Bronchial epithelial cell (primary cell): ENCODE measurements around the gene DLGAP4. TPM values are rescaled to one million over a fixed set of nuclear protein-coding genes. Genes with fewer than 3 reads are reported as not detected.
"Not testable (repeated sequence)": the region's sequence is repeated elsewhere in the genome, so short reads cannot be mapped to it uniquely, and the experiment has no call there.

Source experiments
- DNase-seq: peaks from one replicate; pipeline ENCODE4 v3.0.0-alpha.2; 2010; ENCODE audit warnings: low read depth
- FAIRE-seq: peaks from 2 replicates; lab custom pipeline; 2011; peaks lifted over from hg19 to GRCh38; lab: Jason Lieb, UNC
- H3K27me3 ChIP-seq: 2 replicates; pipeline ENCODE4 v1.5.1; 2011; ENCODE audit warnings: low read length; ENCODE audit not compliant: control insufficient read depth, insufficient read depth
- H3K36me3 ChIP-seq: 2 replicates; pipeline ENCODE4 v1.5.1; 2011; ENCODE audit warnings: low read length; ENCODE audit not compliant: control insufficient read depth, insufficient read depth
- H3K4me3 ChIP-seq: 2 replicates; pipeline ENCODE4 v1.5.1; 2011; ENCODE audit warnings: mild to moderate bottlenecking, low read depth, low read length, control low read depth
- total RNA-seq: library from RNA; depleted of rRNA; stranded (reverse); fragments of >200 nt; gene quantifications from 2 replicates; pipeline ENCODE4 v1.2.1, GENCODE V29; 2014
- TF ChIP-seq, protein P1 (sequence below): IDR thresholded peaks from 2 replicates; pipeline ENCODE4 v1.5.1; 2011; ENCODE audit warnings: mild to moderate bottlenecking, moderate library complexity, low read length, control low read depth, inconsistent platforms; ENCODE audit not compliant: insufficient read depth, severe bottlenecking

The DLGAP4 gene
- total RNA-seq, 1 donor from 2014 or later = 5.5 TPM

GRCh38 chr20:36549942-36550789 is 244.0 kb downstream of the DLGAP4 start:
- Histone ChIP-seq H3K27me3 (no peaks in the 10 kb centered on the region), H3K36me3 (no peaks in the 10 kb centered on the region), H3K4me3 (no peak overlapping the region)
- DNase-seq (no peak), FAIRE-seq (no peak)
- TF ChIP-seq, protein P1, sequence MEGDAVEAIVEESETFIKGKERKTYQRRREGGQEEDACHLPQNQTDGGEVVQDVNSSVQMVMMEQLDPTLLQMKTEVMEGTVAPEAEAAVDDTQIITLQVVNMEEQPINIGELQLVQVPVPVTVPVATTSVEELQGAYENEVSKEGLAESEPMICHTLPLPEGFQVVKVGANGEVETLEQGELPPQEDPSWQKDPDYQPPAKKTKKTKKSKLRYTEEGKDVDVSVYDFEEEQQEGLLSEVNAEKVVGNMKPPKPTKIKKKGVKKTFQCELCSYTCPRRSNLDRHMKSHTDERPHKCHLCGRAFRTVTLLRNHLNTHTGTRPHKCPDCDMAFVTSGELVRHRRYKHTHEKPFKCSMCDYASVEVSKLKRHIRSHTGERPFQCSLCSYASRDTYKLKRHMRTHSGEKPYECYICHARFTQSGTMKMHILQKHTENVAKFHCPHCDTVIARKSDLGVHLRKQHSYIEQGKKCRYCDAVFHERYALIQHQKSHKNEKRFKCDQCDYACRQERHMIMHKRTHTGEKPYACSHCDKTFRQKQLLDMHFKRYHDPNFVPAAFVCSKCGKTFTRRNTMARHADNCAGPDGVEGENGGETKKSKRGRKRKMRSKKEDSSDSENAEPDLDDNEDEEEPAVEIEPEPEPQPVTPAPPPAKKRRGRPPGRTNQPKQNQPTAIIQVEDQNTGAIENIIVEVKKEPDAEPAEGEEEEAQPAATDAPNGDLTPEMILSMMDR = no peak

- TF ChIP-seq, protein P1 = no peak
- no peak for FAIRE-seq
- Histone ChIP-seq H3K4me3 (no peak overlapping the region), H3K27me3 (no peaks in the 10 kb centered on the region), H3K36me3 (no peaks in the 10 kb centered on the region)
- peak; percentile 17 for DNase-seq
These were observed 244.7 kb downstream of the DLGAP4 start for GRCh38 chr20:36550790-36551299.

- TF ChIP-seq, protein P1 = no peak
- FAIRE-seq = no peak
- no peaks in the 10 kb centered on the region for H3K27me3 ChIP-seq
- H3K36me3 ChIP-seq = no peaks in the 10 kb centered on the region
- no peak for DNase-seq
- no peak overlapping the region for H3K4me3 ChIP-seq
These were observed 249.1 kb downstream of the DLGAP4 start for GRCh38 chr20:36555248-36555647.

- no peaks in the 10 kb centered on the region for H3K27me3 ChIP-seq
- FAIRE-seq = no peak
- TF ChIP-seq, protein P1 = no peak
- no peak overlapping the region for H3K4me3 ChIP-seq
- H3K36me3 ChIP-seq = no peaks in the 10 kb centered on the region
- no peak for DNase-seq
These were observed 256.6 kb downstream of the DLGAP4 start for GRCh38 chr20:36562724-36563123.

- Histone ChIP-seq H3K36me3 (no peaks in the 10 kb centered on the region), H3K4me3 (no peak overlapping the region), H3K27me3 (no peaks in the 10 kb centered on the region)
- FAIRE-seq (no peak), DNase-seq (no peak)
- TF ChIP-seq, protein P1 = no peak
These were observed 257.2 kb downstream of the DLGAP4 start for GRCh38 chr20:36563374-36563773.

GRCh38 chr20:36564078-36564725 is 258.1 kb downstream of the DLGAP4 start:
- not testable (repeated sequence) for FAIRE-seq, H3K4me3 ChIP-seq, H3K27me3 ChIP-seq, DNase-seq, H3K36me3 ChIP-seq

- H3K4me3 ChIP-seq, H3K36me3 ChIP-seq, FAIRE-seq, DNase-seq, H3K27me3 ChIP-seq: not testable (repeated sequence)
These were observed 258.6 kb downstream of the DLGAP4 start for GRCh38 chr20:36564726-36565121.
